Spleen (tissue), 11 donors: ENCODE measurements around the gene SMG5. TPM values are rescaled to one million over a fixed set of nuclear protein-coding genes. Genes with fewer than 3 reads are reported as not detected.

Experiments used
- DNase-seq: peaks from one replicate; pipeline ENCODE4 v3.0.0-alpha.2; 2020
- H3K27ac ChIP-seq, 8 donors: fragments of 200-600 bp; sonication (generic) in 7 of 8; 1 replicate in 4 of 8; 2 replicates in 4 of 8; pipeline versions ENCODE4 v1.5.0 to v1.8.0; 2016 to 2021; ENCODE audit warnings: inconsistent platforms in 4 of 8, mild to moderate bottlenecking in 4 of 8, moderate library complexity in 1 of 8
- H3K27me3 ChIP-seq, 7 donors: fragments of 200-600 bp; sonication (generic) in 6 of 7; replicated peaks in 1 of 7; 1 replicate in 4 of 7; 2 replicates in 3 of 7; pipeline versions ENCODE4 v1.5.0 to v1.8.0; 2016 to 2021; ENCODE audit warnings: inconsistent platforms in 3 of 7, mild to moderate bottlenecking in 1 of 7
- H3K36me3 ChIP-seq, 6 donors: fragments of 200-600 bp; sonication (generic) in 5 of 6; 1 replicate in 4 of 6; 2 replicates in 2 of 6; pipeline versions ENCODE4 v1.5.0 to v1.8.0; 2016 to 2021; ENCODE audit warnings: inconsistent platforms in 2 of 6
- H3K4me1 ChIP-seq, 6 donors: fragments of 200-600 bp; sonication (generic) in 5 of 6; 1 replicate in 3 of 6; 2 replicates in 3 of 6; pipeline versions ENCODE4 v1.5.0 to v1.8.0; 2016 to 2021; ENCODE audit warnings: inconsistent platforms in 3 of 6
- H3K4me3 ChIP-seq, 8 donors: fragments of 200-600 bp; sonication (generic) in 7 of 8; 1 replicate in 4 of 8; 2 replicates in 4 of 8; pipeline versions ENCODE4 v1.5.0 to v1.8.0; 2016 to 2021; ENCODE audit warnings: inconsistent platforms in 4 of 8, mild to moderate bottlenecking in 4 of 8, moderate library complexity in 2 of 8
- H3K9me3 ChIP-seq, 8 donors: fragments of 200-600 bp; sonication (generic) in 7 of 8; 1 replicate in 4 of 8; 2 replicates in 4 of 8; pipeline versions ENCODE4 v1.5.0 to v1.8.0; 2016 to 2021; ENCODE audit warnings: inconsistent platforms in 4 of 8
- CTCF ChIP-seq, 11 experiments: fragments of 200-600 bp in 7 of 11; fragments of 450-650 bp in 4 of 11; sonication (generic) in 4 of 11; IDR thresholded peaks in 8 of 11; conservative IDR thresholded peaks in 3 of 11; 1 replicate in 7 of 11; 2 replicates in 4 of 11; pipeline versions ENCODE4 v1.4.0 to v1.8.0; 2016 to 2021; ENCODE audit warnings: antibody characterized with exemption in 11 of 11, inconsistent platforms in 4 of 11, mild to moderate bottlenecking in 1 of 11
- POLR2A ChIP-seq, 3 donors: fragments of 450-650 bp; IDR thresholded peaks; one replicate each; pipeline ENCODE4 v1.5.1; 2017; ENCODE audit warnings: antibody characterized with exemption in 3 of 3, mild to moderate bottlenecking in 1 of 3
- POLR2AphosphoS5 ChIP-seq, 3 donors: sonication (generic); formaldehyde crosslinking; IDR thresholded peaks; one replicate each; pipeline ENCODE4 v1.5.1; 2017; ENCODE audit warnings: antibody characterized with exemption in 3 of 3
- WGBS, 5 donors: extraction: QIAGEN DNeasy Blood & Tissue Kit in 3 of 5; methylation state at CpG; one replicate each; pipeline versions ENCODE4 v1.1.5 to v1.1.7; 2013 to 2018; 5-methylcytosine and 5-hydroxymethylcytosine counted together
- intact Hi-C: fragments of 100-400 bp; cut with DNase I; formaldehyde crosslinking; loops from one replicate; pipeline ENCODE4 v1.15.0; 2023; ENCODE audit warnings: low total_unique reads
- polyA plus RNA-seq, 3 donors: library from polyadenylated mRNA; stranded (reverse); fragments of 200-250 nt; gene quantifications; one replicate each; pipeline ENCODE4 v1.2.1, GENCODE V29; 2013
- total RNA-seq, 7 donors: library from RNA; depleted of rRNA in 3 of 7; stranded (reverse); fragments of >200 nt in 3 of 7; fragmentation: NEBNext Ultra II Directional in 4 of 7; extraction: Animal tissue kit (Norgen Biotek cat#: 25700) in 4 of 7; gene quantifications; one replicate each; pipeline versions ENCODE4 v1.1.0 to v1.2.1, GENCODE V29; 2016 to 2021
- donor health status: healthy with polysubstance abuse.
- donor health status: DM: no; HTN: no; CAD: no; lungs with moderate emphysema.
- donor health status: DM: no; HTN: no; CAD: no.
- donor health status: Bipolar disorder and iron deficiency.
- donor health status: healthy.
- donor health status: DM: no; HTN: no; CAD: no.
- donor health status: DM: yes; HTN: yes; CAD: no.

Gene SMG5
- total and polyA plus RNA-seq, 10 donors = 14.9 to 80.5 (median 65.9) TPM

- TF ChIP-seq POLR2AphosphoS5 (IDR thresholded peaks at IDR 0.05) = no peak
- TF ChIP-seq CTCF (IDR thresholded peaks at IDR 0.05 in 8 of 11, conservative IDR thresholded peaks at IDR 0.05 in 3 of 11) = no peak
- TF ChIP-seq POLR2A (IDR thresholded peaks at IDR 0.05) = no peak
- WGBS, 5 donors = 91 to 98% (median 96%) methylated on average over 10 to 21 of the region's 21 CpGs
- DNase-seq = peak; percentile 73
These were observed 2.8 kb upstream of the SMG5 start for GRCh38 chr1:156285437-156285836.

GRCh38 chr1:156284757-156285156 is 2.1 kb upstream of the SMG5 start:
- 47 to 69% (median 62%) methylated on average over 4 of the region's 4 CpGs for WGBS, 5 donors

More at GRCh38 chr1:156285437-156285836, 2.8 kb upstream of the SMG5 start:
- Histone ChIP-seq H3K36me3 (peaks cover 0 to 53% (median 22%) of the 10 kb centered on the region in 6 donors), H3K27me3 (no peaks in the 10 kb centered on the region), H3K4me3 (no peak overlapping the region), H3K4me1 (peaks cover 14 to 46% (median 37%) of the 10 kb centered on the region in 6 donors), H3K9me3 (no peaks in the 10 kb centered on the region), H3K27ac (no peak overlapping the region)
- intact Hi-C loops = no loop called here

GRCh38 chr1:156284112-156284511 is 1.5 kb upstream of the SMG5 start, which contains the start of gene TMEM79:
TMEM79 (plus strand) TSS chr1:156284325; CDS start chr1:156285227, 902 bp downstream.
- H3K36me3 ChIP-seq = peaks cover 0 to 52% (median 21%) of the 10 kb centered on the region in 6 donors
- no peaks in the 10 kb centered on the region for H3K9me3 ChIP-seq
- no peaks in the 10 kb centered on the region for H3K27me3 ChIP-seq
- WGBS, 5 donors = 93 to 97% (median 96%) methylated on average over 7 of the region's 7 CpGs
- DNase-seq = peak; percentile 9
- intact Hi-C loops = no loop called here
- H3K4me1 ChIP-seq = peaks cover 14 to 58% (median 41%) of the 10 kb centered on the region in 6 donors
- H3K27ac ChIP-seq = peak within 1 kb of the TSS; percentile 90 to 97 (median 94)
- TF ChIP-seq POLR2A (IDR thresholded peaks at IDR 0.05) = no peak
- TF ChIP-seq POLR2AphosphoS5 (IDR thresholded peaks at IDR 0.05) = no peak
- TF ChIP-seq CTCF (IDR thresholded peaks at IDR 0.05 in 8 of 11, conservative IDR thresholded peaks at IDR 0.05 in 3 of 11) = no peak
- H3K4me3 ChIP-seq = peak within 1 kb of the TSS; percentile 62 to 87 (median 72)

More at GRCh38 chr1:156284757-156285156, 2.1 kb upstream of the SMG5 start:
- Histone ChIP-seq H3K36me3 (peaks cover 0 to 52% (median 22%) of the 10 kb centered on the region in 6 donors), H3K4me1 (peaks cover 14 to 52% (median 40%) of the 10 kb centered on the region in 6 donors), H3K27ac (peak overlapping the region in 1 of 8 donors; percentile 26), H3K27me3 (no peaks in the 10 kb centered on the region), H3K4me3 (no peak overlapping the region), H3K9me3 (no peaks in the 10 kb centered on the region)
- intact Hi-C loops = no loop called here
- peak; percentile 44 for DNase-seq
- TF ChIP-seq POLR2AphosphoS5 (IDR thresholded peaks at IDR 0.05) (no peak), CTCF (IDR thresholded peaks at IDR 0.05 in 8 of 11, conservative IDR thresholded peaks at IDR 0.05 in 3 of 11) (no peak), POLR2A (IDR thresholded peaks at IDR 0.05) (no peak)

- no peak for DNase-seq
- TF ChIP-seq POLR2AphosphoS5 (IDR thresholded peaks at IDR 0.05) (no peak), POLR2A (IDR thresholded peaks at IDR 0.05) (no peak), CTCF (IDR thresholded peaks at IDR 0.05 in 8 of 11, conservative IDR thresholded peaks at IDR 0.05 in 3 of 11) (no peak)
- H3K4me1 ChIP-seq = peaks cover 14 to 61% (median 41%) of the 10 kb centered on the region in 6 donors
- H3K9me3 ChIP-seq = no peaks in the 10 kb centered on the region
- no peaks in the 10 kb centered on the region for H3K27me3 ChIP-seq
- peaks cover 0 to 52% (median 23%) of the 10 kb centered on the region in 6 donors for H3K36me3 ChIP-seq
- H3K27ac ChIP-seq = peak overlapping the region in 4 of 8 donors; percentile 90 to 97 (median 94)
- peak overlapping the region in 7 of 8 donors; percentile 62 to 87 (median 69) for H3K4me3 ChIP-seq
- intact Hi-C loops = no loop called here
- 73 to 94% (median 86%) methylated on average over 1 of the region's 1 CpG for WGBS, 5 donors
These were observed 896 bp upstream of the SMG5 start for GRCh38 chr1:156283521-156283920.
